Measurements from ENCODE around the gene POSTN. TPM values are rescaled to one million over a fixed set of nuclear protein-coding genes. Genes with fewer than 3 reads are reported as not detected.

The POSTN gene
- not detected for total RNA-seq

GRCh38 chr13:37598597-37598996, at the start of gene POSTN:
Gene POSTN (minus strand): TSS chr13:37598768. CDS start chr13:37598726, 42 bp downstream.
- Mint-ChIP-seq H3K4me3 (no peak within 1 kb of the TSS), H3K9me3 (no peaks in the 10 kb centered on the region), H3K4me1 (ENCODE audit: low read depth) (no peaks in the 10 kb centered on the region), H3K36me3 (ENCODE audit: insufficient read depth in 2 of 2) (no peaks in the 10 kb centered on the region), H3K27ac (no peak within 1 kb of the TSS), H3K27me3 (ENCODE audit: low read depth) (no peaks in the 10 kb centered on the region)
- no peak for ATAC-seq (replicated peaks in 1 of 2)
- no peak for DNase-seq

GRCh38 chr13:37647031-37647650, 48.6 kb upstream of the POSTN start:
- Mint-ChIP-seq H3K4me1 (ENCODE audit: low read depth) (no peaks in the 10 kb centered on the region), H3K27me3 (ENCODE audit: low read depth) (no peaks in the 10 kb centered on the region), H3K4me3 (no peak overlapping the region), H3K36me3 (ENCODE audit: insufficient read depth in 2 of 2) (no peaks in the 10 kb centered on the region), H3K27ac (no peak overlapping the region), H3K9me3 (peaks cover 3 to 4% of the 10 kb centered on the region in 2 donors)
- ATAC-seq (replicated peaks in 1 of 2) (no peak), DNase-seq (no peak)

- Mint-ChIP-seq H3K9me3 (peaks cover 3 to 6% of the 10 kb centered on the region in 2 donors), H3K27ac (no peak overlapping the region), H3K27me3 (ENCODE audit: low read depth) (no peaks in the 10 kb centered on the region), H3K36me3 (ENCODE audit: insufficient read depth in 2 of 2) (no peaks in the 10 kb centered on the region), H3K4me3 (no peak overlapping the region), H3K4me1 (ENCODE audit: low read depth) (no peaks in the 10 kb centered on the region)
- no peak for ATAC-seq (replicated peaks in 1 of 2)
- DNase-seq, result no peak
Observed at GRCh38 chr13:37646531-37646930, 48.0 kb upstream of the POSTN start.

GRCh38 chr13:37645181-37645740, 46.7 kb upstream of the POSTN start:
- H3K36me3 Mint-ChIP-seq (ENCODE audit: insufficient read depth in 2 of 2), result no peaks in the 10 kb centered on the region
- H3K27ac Mint-ChIP-seq, result no peak overlapping the region
- H3K9me3 Mint-ChIP-seq, result peaks cover 3 to 6% of the 10 kb centered on the region in 2 donors
- H3K27me3 Mint-ChIP-seq (ENCODE audit: low read depth), result no peaks in the 10 kb centered on the region
- DNase-seq (no peak), ATAC-seq (replicated peaks in 1 of 2) (no peak)
- H3K4me3 Mint-ChIP-seq, result no peak overlapping the region
- no peaks in the 10 kb centered on the region for H3K4me1 Mint-ChIP-seq (ENCODE audit: low read depth)

DNA sequence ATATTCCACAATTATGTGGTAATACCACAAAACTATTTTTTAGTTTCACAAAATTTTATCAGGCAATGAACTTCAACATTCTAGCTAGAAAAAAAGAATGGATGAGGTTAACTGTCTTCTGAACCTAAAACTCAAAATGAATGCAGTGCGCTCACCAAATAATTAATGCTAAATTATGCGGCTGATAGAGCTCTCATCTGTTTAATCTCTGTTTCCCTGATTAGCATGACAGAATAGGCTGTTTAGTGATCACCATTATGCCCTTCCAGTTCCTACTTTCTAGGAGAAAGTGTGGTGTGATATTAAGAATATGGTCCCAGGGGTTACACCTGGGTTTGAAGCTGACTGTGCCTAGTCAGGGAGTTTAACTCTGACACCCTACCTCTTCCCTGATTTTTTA, 42.8 kb upstream of the POSTN start:
- no peaks in the 10 kb centered on the region for H3K36me3 Mint-ChIP-seq (ENCODE audit: insufficient read depth in 2 of 2)
- H3K4me3 Mint-ChIP-seq, result no peak overlapping the region
- no peak overlapping the region for H3K27ac Mint-ChIP-seq
- no peaks in the 10 kb centered on the region for H3K4me1 Mint-ChIP-seq (ENCODE audit: low read depth)
- H3K27me3 Mint-ChIP-seq (ENCODE audit: low read depth), result no peaks in the 10 kb centered on the region
- no peak for ATAC-seq (replicated peaks in 1 of 2)
- DNase-seq, result no peak
- peaks cover 6 to 8% of the 10 kb centered on the region in 2 donors for H3K9me3 Mint-ChIP-seq

DNA sequence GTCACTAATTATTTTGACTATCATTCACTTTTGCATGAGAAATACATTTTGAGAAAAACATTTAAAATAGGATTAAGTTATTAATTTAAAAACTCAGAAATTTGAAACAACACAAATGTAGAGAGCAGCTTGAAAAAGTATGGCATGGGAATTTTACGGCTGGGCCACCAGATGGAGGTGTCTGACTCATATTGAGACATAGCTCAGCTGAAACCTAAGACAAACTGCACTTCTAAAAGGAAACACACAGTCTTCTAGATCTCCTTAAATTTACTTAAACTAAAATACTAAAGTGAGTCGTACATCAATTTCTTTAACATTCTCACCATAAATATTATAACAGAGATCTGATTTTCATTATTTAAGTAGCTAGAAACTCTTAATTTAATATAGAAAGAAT, 41.9 kb upstream of the POSTN start:
- Mint-ChIP-seq H3K36me3 (ENCODE audit: insufficient read depth in 2 of 2) (no peaks in the 10 kb centered on the region), H3K27me3 (ENCODE audit: low read depth) (no peaks in the 10 kb centered on the region), H3K27ac (no peak overlapping the region), H3K9me3 (peaks cover 6 to 8% of the 10 kb centered on the region in 2 donors), H3K4me3 (no peak overlapping the region), H3K4me1 (ENCODE audit: low read depth) (no peaks in the 10 kb centered on the region)
- ATAC-seq (replicated peaks in 1 of 2) (no peak), DNase-seq (no peak)

DNA sequence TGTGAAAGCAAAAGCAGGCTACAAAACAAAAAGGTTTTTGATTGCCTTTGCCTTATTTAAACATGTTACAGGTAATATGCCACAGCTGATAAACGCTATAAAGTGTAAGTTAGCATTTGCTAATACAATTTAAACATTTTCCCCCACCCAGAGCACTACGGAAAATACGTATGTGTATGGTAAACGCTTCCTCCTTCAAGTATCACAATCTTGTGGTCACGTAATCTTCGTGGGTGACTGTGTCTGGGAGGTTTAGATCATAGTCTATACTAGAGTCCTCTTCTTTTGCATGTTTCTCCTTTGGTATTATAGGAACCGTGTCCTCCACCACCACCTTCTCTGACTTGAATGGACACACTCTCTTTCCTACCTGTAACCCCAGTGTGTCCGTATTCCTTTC, 38.1 kb upstream of the POSTN start:
- DNase-seq (no peak), ATAC-seq (replicated peaks in 1 of 2) (no peak)
- H3K27ac Mint-ChIP-seq, result no peak overlapping the region
- peaks cover 3% of the 10 kb centered on the region in 2 donors for H3K9me3 Mint-ChIP-seq
- no peaks in the 10 kb centered on the region for H3K27me3 Mint-ChIP-seq (ENCODE audit: low read depth)
- H3K4me1 Mint-ChIP-seq (ENCODE audit: low read depth), result no peaks in the 10 kb centered on the region
- no peak overlapping the region for H3K4me3 Mint-ChIP-seq
- H3K36me3 Mint-ChIP-seq (ENCODE audit: insufficient read depth in 2 of 2), result no peaks in the 10 kb centered on the region

GRCh38 chr13:37632294-37632693, 33.7 kb upstream of the POSTN start:
- Mint-ChIP-seq H3K27me3 (ENCODE audit: low read depth) (no peaks in the 10 kb centered on the region), H3K27ac (no peak overlapping the region), H3K4me1 (ENCODE audit: low read depth) (no peaks in the 10 kb centered on the region), H3K9me3 (peaks cover 2% of the 10 kb centered on the region in 2 donors), H3K4me3 (no peak overlapping the region), H3K36me3 (ENCODE audit: insufficient read depth in 2 of 2) (no peaks in the 10 kb centered on the region)
- DNase-seq (no peak), ATAC-seq (replicated peaks in 1 of 2) (no peak)

GRCh38 chr13:37627428-37627827, 28.9 kb upstream of the POSTN start:
- ATAC-seq (replicated peaks in 1 of 2) (no peak), DNase-seq (no peak)
- Mint-ChIP-seq H3K4me1 (ENCODE audit: low read depth) (no peaks in the 10 kb centered on the region), H3K36me3 (ENCODE audit: insufficient read depth in 2 of 2) (no peaks in the 10 kb centered on the region), H3K27me3 (ENCODE audit: low read depth) (no peaks in the 10 kb centered on the region), H3K27ac (no peak overlapping the region), H3K4me3 (no peak overlapping the region), H3K9me3 (peaks cover 2 to 10% of the 10 kb centered on the region in 2 donors)

- Mint-ChIP-seq H3K27me3 (ENCODE audit: low read depth) (no peaks in the 10 kb centered on the region), H3K4me1 (ENCODE audit: low read depth) (no peaks in the 10 kb centered on the region), H3K4me3 (no peak overlapping the region), H3K36me3 (ENCODE audit: insufficient read depth in 2 of 2) (peaks cover 0 to 2% of the 10 kb centered on the region in 2 donors), H3K27ac (no peak overlapping the region), H3K9me3 (peaks cover 0 to 13% of the 10 kb centered on the region in 2 donors)
- no peak for DNase-seq
- no peak for ATAC-seq (replicated peaks in 1 of 2)
Observed at GRCh38 chr13:37621811-37622361, 23.3 kb upstream of the POSTN start.

- DNase-seq (no peak), ATAC-seq (replicated peaks in 1 of 2) (no peak)
- Mint-ChIP-seq H3K4me1 (ENCODE audit: low read depth) (no peaks in the 10 kb centered on the region), H3K36me3 (ENCODE audit: insufficient read depth in 2 of 2) (peaks cover 0 to 2% of the 10 kb centered on the region in 2 donors), H3K9me3 (peaks cover 0 to 7% of the 10 kb centered on the region in 2 donors), H3K4me3 (no peak overlapping the region), H3K27me3 (ENCODE audit: low read depth) (no peaks in the 10 kb centered on the region), H3K27ac (no peak overlapping the region)
Observed at GRCh38 chr13:37618554-37618953, 20.0 kb upstream of the POSTN start.

DNA sequence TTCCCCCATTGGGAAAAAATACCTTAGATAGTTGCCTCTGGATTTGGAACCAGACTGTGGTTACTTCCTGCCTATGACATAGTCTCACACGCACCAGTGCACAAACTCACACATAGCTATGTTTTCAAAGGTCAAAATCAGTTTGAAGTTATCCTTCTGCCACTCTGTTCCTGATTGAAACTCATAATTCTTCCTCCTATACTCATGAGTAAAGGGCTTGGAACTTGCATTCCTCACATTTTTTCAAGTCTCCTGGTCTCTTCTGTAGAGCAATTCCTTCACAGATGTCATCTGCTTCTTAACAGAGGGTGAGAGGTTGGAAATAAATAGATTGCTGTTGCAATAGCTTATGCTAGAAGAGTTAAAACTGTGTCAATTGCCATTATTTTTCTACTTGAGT, 18.6 kb upstream of the POSTN start:
- DNase-seq (no peak), ATAC-seq (replicated peaks in 1 of 2) (no peak)
- H3K9me3 Mint-ChIP-seq, result peaks cover 0 to 6% of the 10 kb centered on the region in 2 donors
- H3K4me3 Mint-ChIP-seq, result no peak overlapping the region
- H3K36me3 Mint-ChIP-seq (ENCODE audit: insufficient read depth in 2 of 2), result peaks cover 0 to 2% of the 10 kb centered on the region in 2 donors
- H3K27ac Mint-ChIP-seq, result no peak overlapping the region
- no peaks in the 10 kb centered on the region for H3K27me3 Mint-ChIP-seq (ENCODE audit: low read depth)
- H3K4me1 Mint-ChIP-seq (ENCODE audit: low read depth), result no peaks in the 10 kb centered on the region

- DNase-seq (no peak), ATAC-seq (replicated peaks in 1 of 2) (no peak)
- H3K27ac Mint-ChIP-seq, result no peak overlapping the region
- peaks cover 0 to 4% of the 10 kb centered on the region in 2 donors for H3K9me3 Mint-ChIP-seq
- no peaks in the 10 kb centered on the region for H3K4me1 Mint-ChIP-seq (ENCODE audit: low read depth)
- H3K36me3 Mint-ChIP-seq (ENCODE audit: insufficient read depth in 2 of 2), result peaks cover 0 to 2% of the 10 kb centered on the region in 2 donors
- no peaks in the 10 kb centered on the region for H3K27me3 Mint-ChIP-seq (ENCODE audit: low read depth)
- H3K4me3 Mint-ChIP-seq, result no peak overlapping the region
Observed at GRCh38 chr13:37616131-37616530, 17.6 kb upstream of the POSTN start.

GRCh38 chr13:37615276-37615675, 16.7 kb upstream of the POSTN start:
- H3K36me3 Mint-ChIP-seq (ENCODE audit: insufficient read depth in 2 of 2), result no peaks in the 10 kb centered on the region
- ATAC-seq (replicated peaks in 1 of 2) (no peak), DNase-seq (no peak)
- H3K9me3 Mint-ChIP-seq, result no peaks in the 10 kb centered on the region
- no peak overlapping the region for H3K27ac Mint-ChIP-seq
- H3K4me3 Mint-ChIP-seq, result no peak overlapping the region
- H3K4me1 Mint-ChIP-seq (ENCODE audit: low read depth), result no peaks in the 10 kb centered on the region
- H3K27me3 Mint-ChIP-seq (ENCODE audit: low read depth), result no peaks in the 10 kb centered on the region

Measured in activated T-cell treated with anti-CD3 and anti-CD28 coated beads, Interleukin-2, amount 50 U/mL, for 72 hours (primary cell).